NCI-H748 treated with DMSO at 0.1 percent for 48 hours (cell line): ENCODE results near the gene PTGES.

Source experiments
- DNase-seq: peaks from one replicate; lab custom pipeline; 2025; lab: John Stamatoyannopoulos, UW

The PTGES gene

DNA sequence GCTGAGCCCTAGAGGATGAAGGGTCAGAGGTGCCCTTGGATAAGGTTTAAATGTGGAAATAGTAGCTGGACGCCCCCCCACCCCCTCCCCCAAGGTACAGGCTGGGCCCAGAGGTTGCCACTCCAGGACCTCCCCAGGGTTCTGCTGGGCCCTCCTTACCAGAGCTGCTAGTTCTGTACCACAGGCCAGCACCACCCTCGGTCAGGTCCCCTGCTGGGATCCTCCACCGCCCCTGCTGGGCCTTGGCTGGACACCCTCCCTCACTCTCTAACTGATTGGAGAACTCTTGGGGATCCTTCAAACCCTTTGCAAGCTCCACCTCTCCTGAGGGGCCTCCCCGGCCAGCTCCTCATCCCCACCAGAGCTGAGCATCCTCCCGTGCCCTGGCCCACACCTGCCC is 34.9 kb downstream of the PTGES start:
- DNase-seq = no peak

GRCh38 chr9:129716091-129716490 is 36.8 kb downstream of the PTGES start:
- DNase-seq = no peak

- no peak for DNase-seq
Observed at GRCh38 chr9:129714511-129715061, 38.3 kb downstream of the PTGES start.

DNA sequence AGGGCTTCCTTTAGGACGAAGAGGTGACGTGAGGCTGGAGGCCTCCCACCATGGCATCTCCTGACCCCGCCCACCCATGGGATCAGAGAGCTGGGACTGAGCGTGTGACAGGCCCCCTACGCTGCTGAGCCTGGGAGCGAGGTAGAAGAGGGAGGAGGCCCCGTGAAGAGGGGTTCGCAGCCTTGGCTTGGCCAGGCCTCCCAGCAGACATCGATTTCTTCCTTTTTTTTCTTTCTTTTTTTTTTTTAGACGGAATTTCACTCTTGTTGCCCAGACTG is 39.5 kb downstream of the PTGES start:
- DNase-seq = no peak

DNA sequence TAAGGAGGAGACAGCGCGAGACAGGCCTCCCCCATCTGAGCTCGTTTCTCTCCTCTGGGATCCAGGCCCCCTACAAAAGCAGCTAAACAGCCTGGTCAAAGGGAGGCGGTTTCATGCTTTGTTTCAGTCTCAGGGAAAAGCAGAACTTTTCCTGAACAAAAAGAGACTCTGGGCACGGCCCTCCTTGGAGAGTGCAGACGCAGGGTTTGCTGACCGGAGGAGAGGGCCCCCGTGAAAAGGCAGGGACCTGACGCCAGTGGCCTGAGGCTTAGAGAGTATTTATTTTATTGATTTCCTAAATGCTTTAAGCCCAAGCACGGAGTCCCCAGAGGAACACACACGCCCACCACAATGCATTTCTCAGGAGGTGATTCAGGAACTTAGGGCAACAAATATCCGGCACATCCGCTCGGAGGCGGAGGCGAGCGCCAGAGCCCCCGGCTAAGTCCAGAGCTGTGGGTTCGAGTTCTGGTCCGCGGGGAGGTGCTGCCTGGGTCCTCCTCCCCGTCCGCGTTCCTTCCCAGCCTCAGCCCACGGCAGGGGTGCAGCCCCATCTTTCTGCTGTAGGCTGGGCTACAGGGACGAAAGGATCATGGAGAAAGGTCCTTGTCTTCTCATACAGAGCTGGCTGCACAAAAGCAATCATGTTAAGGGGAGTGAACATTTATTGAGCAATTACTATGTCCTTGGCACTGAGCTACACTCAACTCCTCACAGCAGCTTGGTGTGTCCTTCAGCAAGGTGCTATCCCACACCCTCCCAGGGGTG is 40.0 kb downstream of the PTGES start:
- no peak for DNase-seq

DNA sequence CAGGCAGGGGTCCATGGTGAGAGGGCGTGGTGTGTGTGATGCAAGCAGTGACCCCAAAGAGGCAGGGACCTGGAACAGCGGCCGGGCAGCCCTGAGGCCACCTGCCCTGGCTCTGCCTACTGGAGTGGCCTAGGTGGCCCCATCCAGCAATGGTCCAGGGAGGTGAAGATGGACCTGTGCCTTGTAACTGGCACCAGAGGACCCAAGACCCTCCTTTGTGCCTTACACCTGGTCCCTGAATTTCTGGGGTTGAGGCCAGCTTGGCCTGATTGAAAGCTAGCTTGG is 42.7 kb downstream of the PTGES start:
- DNase-seq = no peak

- no peak for DNase-seq
Observed at GRCh38 chr9:129709438-129710168, 43.2 kb downstream of the PTGES start.

GRCh38 chr9:129708793-129709192 is 44.0 kb downstream of the PTGES start:
- DNase-seq = no peak

DNA sequence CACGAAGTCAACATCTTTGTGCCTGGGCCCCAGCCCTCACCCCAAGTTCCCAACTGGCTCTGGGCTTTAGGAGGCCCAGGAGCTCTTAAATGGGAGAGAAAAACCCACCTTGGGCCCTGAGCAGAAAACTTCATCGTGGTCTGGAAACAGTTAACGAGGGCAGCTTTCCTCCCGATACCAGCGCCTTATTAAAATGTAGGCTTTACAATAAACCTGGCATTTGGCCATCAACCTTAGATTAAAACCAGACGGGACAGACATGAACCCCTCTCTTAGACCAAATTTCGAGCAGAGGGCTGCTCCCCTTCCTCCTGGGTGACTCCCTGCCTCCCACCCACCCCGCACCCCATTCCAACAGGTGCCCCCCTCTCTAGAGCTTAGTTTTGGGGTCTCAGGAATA is 48.0 kb downstream of the PTGES start:
- no peak for DNase-seq

GRCh38 chr9:129703667-129704355 is 49.0 kb downstream of the PTGES start:
- DNase-seq = no peak

DNA sequence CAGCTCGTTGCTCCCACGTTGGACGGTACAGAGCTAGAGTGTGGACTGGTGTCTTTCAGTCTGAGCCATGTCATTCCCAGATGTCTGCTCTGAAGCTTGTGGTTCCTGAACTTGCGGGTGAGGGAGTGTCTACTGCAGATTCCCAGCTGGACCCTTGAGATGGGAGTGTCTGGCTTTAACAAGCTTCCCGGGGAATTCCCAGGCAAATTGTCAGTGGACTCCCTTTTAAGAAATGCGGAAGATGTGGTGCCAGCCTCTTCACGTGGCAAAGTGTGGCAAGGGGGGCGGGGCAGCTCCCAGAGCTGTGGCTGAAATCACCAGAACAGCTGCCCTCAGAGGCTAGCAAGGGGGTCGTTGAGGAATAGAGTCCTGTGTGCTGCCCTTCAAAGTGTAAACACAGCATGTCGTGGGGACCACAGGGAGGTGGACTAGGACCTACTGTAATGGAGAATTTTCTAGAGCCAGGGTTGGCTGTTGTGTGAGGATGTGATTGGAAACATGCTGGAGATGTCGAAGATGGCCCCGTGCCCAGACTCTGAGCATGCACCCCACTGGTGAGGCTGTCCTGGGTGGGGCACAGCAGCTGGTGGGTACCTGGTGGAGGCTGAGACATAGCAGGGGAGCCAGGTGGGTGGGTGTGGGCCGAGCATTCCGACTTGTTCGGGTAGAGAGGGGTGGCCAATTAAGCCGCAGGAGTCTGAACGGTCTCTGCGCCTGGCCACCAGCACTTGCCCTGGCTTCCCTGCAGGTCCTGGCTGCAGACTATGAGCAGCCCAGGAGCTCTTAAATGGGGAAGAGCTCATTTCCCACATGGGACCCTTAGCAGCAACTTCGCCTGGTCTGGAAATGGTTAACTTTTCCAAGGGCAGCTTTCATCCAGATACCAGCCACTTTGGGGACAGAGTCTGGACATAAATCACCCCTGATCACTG is 50.0 kb downstream of the PTGES start:
- DNase-seq = no peak

- DNase-seq = no peak
Observed at GRCh38 chr9:129701549-129701948, 51.3 kb downstream of the PTGES start.

- no peak for DNase-seq
Observed at GRCh38 chr9:129701054-129701453, 51.8 kb downstream of the PTGES start.

GRCh38 chr9:129698254-129698757 is 54.5 kb downstream of the PTGES start:
- no peak for DNase-seq

- no peak for DNase-seq
Observed at GRCh38 chr9:129697656-129698253, 55.1 kb downstream of the PTGES start.

DNA sequence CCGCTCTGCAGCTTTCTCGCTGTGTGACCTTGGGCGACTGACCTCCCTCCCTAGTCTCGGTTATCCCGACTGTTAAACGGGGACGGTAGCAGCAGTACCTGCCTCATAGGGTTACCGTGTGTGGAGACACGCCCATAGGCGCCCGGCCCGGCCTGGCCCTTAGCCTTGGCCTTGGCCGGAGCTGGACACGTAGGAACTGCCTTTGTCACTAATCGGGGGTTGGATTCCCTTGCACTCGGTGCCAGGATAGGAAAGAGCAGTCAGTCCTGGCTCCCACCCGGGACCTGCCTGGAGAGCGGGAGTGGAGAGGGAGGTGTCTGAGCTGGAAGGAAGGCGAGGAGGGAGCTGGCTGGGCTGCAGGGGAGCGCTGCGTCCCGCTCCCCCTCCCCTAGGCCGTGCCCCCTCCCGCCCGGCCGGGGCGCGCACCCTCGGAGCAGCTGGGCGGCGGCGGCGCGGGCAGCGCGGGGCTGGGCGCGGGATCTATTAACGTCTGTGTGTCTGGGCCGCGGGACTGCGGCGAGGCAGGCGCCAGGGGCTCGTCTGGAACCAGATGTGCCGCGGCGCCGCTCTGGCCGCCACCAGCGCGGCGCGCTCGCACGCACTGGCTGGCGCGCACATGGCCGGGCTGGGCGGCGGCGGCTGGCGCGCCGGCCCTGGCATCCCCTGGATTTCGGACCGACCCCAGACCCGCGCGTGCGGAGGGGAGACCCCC is 55.7 kb downstream of the PTGES start:
- no peak for DNase-seq

DNA sequence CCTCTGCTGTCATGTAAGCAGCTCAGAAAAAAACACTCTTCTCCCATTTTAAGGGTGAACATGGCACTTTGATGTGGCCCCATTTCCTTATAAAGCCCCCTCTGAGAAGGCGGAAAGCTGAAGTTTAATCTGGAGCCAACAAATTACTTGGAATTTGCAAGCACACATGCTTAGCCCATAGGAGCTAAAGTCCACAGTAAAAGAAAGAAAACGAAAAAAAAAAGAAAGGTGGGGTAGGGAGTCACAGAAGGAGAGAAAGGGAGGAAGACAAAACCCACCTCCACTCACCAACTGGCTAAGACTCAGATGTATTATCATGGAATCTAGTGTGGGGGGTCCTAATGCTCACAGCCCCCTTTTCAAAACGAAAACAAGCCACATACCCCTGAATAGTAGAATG is 57.0 kb downstream of the PTGES start:
- no peak for DNase-seq

DNA sequence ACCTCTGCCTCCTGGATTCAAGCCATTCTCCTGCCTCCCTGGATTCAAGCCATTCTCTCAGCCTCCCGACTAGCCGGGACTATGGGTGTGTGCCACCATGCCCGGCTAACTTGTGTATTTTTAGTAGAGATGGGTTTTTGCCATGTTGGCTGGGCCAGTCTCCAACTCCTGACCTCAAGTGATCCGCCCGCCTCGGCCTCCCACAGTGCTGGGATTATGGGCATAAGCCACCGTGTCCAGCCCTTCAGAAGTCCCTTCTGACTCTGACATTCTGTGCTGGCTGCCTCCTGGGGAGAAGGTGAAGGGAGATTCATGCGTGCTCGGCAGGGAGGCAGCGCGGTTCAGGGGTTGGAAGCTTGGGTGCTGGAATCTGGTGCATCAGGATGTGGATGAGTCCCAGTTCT is 58.6 kb downstream of the PTGES start:
- no peak for DNase-seq

- DNase-seq = no peak
Observed at GRCh38 chr9:129693741-129694140, 59.1 kb downstream of the PTGES start.

DNA sequence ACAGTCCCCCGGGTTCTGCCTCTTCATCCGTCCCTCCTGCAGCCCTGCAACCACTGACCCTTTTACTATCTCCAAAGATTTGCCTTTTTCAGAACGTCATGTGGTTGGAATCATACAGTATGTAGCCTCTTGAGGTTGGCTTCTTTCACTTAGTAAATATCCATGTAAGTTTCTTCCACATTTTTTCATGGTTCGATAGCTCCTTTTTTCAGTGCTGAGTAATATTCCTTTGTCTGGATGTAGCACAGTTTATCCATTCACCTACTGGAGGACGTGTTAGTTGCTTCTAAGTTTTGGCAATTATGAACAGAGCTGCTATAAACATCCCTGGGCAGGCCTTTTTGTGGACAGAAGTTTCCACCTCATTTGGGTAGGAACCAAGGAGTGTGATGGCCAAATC is 60.3 kb downstream of the PTGES start:
- no peak for DNase-seq
